ENCODE results near the gene ZDHHC14.

DNA sequence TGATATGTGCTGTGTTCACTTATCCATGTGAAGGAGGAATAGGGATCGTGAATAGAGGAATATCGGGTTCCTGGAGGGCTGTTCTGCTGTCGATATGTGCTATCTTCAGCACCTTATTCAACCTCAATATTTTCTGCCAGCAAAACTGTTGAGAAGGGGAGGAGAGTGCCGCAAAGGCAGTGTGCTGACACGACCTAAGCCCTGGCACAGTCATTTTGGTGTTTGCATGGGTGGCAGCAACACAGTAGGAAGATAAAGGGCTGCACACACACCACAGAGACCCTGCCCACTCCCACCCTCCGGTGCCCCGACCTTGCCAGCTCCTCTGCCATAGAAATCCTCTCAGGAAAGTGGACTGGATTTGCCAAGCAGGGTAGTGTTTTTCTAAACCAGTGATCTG is 47.0 kb downstream of the ZDHHC14 start:
- TF ChIP-seq CTCF (IDR thresholded peaks at IDR 0.05) (no peak), POLR2A (IDR thresholded peaks at IDR 0.05) (no peak)
